HG03432 (cell line): Measurements from ENCODE around the gene RAB21.

Experiments used
- ATAC-seq: cut with Tn5 transposase; IDR thresholded peaks from one replicate; pipeline ENCODE4 v1.9.1; 2021; ENCODE audit warnings: mild to moderate bottlenecking, moderate library complexity; ENCODE audit not compliant: unreplicated experiment

The RAB21 gene

GRCh38 chr12:71754461-71755145 is at the start of gene RAB21:
Gene RAB21, plus strand, starts transcription at chr12:71754863. Its CDS starts 267 bp downstream, at chr12:71755130.
- peak; percentile 98 for ATAC-seq

GRCh38 chr12:71704920-71705319 is 49.7 kb upstream of the RAB21 start:
- ATAC-seq = no peak

- no peak for ATAC-seq
Observed at GRCh38 chr12:71708658-71709057, 46.0 kb upstream of the RAB21 start.

GRCh38 chr12:71710276-71711125 is 44.2 kb upstream of the RAB21 start:
- ATAC-seq = no peak

- ATAC-seq = no peak
Observed at GRCh38 chr12:71718611-71719010, 36.1 kb upstream of the RAB21 start.

GRCh38 chr12:71719647-71720370 is 34.9 kb upstream of the RAB21 start:
- ATAC-seq = no peak

GRCh38 chr12:71721783-71722505 is 32.7 kb upstream of the RAB21 start:
- no peak for ATAC-seq

GRCh38 chr12:71725011-71725410 is 29.7 kb upstream of the RAB21 start:
- no peak for ATAC-seq

GRCh38 chr12:71726548-71726947 is 28.1 kb upstream of the RAB21 start:
- ATAC-seq = no peak

- no peak for ATAC-seq
Observed at GRCh38 chr12:71727958-71728357, 26.7 kb upstream of the RAB21 start.

- ATAC-seq = no peak
Observed at GRCh38 chr12:71730936-71731335, 23.7 kb upstream of the RAB21 start.

GRCh38 chr12:71731439-71732356 is 23.0 kb upstream of the RAB21 start:
- no peak for ATAC-seq

- ATAC-seq = no peak
Observed at GRCh38 chr12:71732357-71732712, 22.3 kb upstream of the RAB21 start.

GRCh38 chr12:71737197-71737596 is 17.5 kb upstream of the RAB21 start:
- ATAC-seq = no peak

GRCh38 chr12:71742998-71743397 is 11.7 kb upstream of the RAB21 start:
- no peak for ATAC-seq

GRCh38 chr12:71744522-71745300 is 10.0 kb upstream of the RAB21 start:
- ATAC-seq = no peak

- peak; percentile 92 for ATAC-seq
Observed at GRCh38 chr12:71746974-71747611, 7.6 kb upstream of the RAB21 start.

- no peak for ATAC-seq
Observed at GRCh38 chr12:71748081-71748850, 6.4 kb upstream of the RAB21 start.
